Subcutaneous preadipocyte (primary cell): ENCODE measurements around the gene ARHGEF4. TPM values are rescaled to one million over a fixed set of nuclear protein-coding genes. Genes with fewer than 3 reads are reported as not detected.

Experiments
- small RNA-seq: library from RNA; depleted of rRNA; stranded (forward); fragments of <200 nt; gene quantifications from one replicate; pipeline ENCODE3, GENCODE V24; 2012
- total RNA-seq: library from RNA; depleted of rRNA; stranded (reverse); fragments of >200 nt; gene quantifications from 2 replicates; pipeline ENCODE4 v1.2.3, GENCODE V29; 2012

ARHGEF4 gene, protein sequence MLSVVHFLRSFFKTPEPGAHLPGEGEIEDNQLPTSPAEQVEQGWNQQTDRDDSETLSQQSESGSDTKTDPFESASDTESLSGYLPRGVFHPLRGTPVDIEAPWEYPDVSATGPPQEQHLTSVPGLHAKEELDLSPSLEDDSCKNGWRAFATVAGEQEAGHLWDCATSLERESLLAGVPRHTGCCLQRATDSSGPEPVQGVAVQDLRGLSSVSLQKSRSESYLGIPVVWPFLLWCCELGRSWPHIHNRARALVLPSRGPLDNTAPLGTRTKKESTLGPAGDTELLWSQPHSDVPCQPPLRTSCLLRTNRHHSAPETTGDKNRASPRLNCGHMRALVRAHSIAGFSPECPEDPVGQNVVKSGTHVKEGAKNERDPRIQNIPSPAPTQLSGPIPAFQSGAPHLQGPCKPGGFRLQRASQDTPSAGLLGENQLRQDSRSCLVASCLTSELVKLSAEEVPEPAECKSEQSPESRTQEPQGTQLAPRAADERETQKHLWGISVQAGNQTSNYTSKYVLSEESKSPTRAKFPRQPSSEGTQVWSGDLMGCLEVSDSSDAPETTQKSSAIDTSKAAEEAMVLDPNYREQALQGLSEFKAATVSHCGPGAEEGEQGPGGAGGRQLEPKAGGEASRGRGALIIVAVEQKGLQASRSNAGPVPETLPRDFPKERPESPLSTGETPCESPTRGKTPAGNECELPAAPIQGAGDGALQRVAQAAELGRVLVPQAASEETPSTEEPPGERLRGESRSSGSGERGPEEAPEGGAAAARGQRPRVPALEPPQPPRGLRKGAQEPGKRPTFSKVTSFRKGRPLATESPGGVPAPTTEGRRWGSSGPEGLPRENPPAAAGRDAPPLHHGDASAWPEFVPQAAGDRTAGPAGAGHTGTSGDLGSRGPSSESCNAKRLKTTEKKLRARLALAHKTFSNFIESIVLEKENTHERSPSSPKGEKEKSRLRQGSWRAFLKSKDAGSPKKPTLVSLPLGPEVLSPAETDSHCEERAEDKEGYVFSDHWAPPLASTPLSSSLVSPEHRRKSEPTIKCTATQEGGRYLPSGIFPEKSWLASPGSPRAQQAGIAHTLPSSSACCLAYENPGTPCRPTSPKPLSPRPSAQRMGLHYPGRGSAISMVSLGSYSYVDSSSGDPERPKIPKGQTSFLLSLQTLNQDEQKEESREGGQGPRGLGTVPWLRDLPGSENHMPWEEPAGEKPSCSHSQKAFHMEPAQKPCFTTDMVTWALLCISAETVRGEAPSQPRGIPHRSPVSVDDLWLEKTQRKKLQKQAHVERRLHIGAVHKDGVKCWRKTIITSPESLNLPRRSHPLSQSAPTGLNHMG (N-terminal part only)
- 0.98 and 2.9 TPM in 2 replicates for total RNA-seq

GRCh38 chr2:130836501-130837174 is at the start of gene ARHGEF4:
Gene ARHGEF4, plus strand, starts transcription at chr2:130836914. Its CDS starts 40 bp downstream, at chr2:130836954.

DNA sequence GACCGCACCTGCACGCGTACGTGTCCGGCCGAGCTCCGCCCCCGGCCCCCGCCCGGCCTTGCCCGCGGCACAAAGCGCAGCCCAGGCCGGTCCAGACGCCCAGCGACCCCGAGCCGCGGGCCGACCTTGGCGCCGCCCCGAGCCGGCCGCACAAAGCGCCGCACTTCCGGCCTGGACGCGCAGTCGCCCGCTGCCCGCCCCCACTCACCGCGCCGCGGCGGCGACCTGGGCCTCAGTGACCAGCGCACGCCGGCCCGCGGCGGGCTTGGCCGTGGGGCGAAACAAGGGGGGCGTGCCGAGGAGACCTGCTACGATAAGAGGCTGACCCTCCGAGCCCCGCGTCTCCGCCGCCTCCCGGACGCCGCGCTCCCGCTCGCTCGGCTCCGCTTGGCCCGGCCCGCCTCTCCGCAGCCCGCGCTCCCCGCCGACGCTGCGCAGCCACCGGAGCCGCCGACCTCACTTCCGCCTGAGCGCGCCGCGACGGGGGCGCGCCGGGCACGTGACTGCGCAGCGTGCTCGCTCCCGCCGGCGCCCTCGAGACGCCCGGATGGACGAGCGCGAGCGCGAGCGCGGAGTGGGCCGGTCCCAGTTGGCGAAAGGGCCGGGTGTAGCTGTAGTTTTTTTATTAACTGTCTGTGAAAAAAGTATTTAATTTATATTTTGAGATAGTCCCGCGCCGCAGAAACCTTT is 256.4 kb downstream of the ARHGEF4 start, which contains the start of gene FAM168B:
TSS of gene FAM168B (minus strand) at position 455 of the 690 bp plus-strand sequence. CDS start 10,814 bp downstream, outside the sequence.

Small RNA genes lying within 50 kb of the gene (small RNA-seq; reads per million reads assigned to genes)
- not detected for gene RF00423

Other genes starting within 250 kb of the ARHGEF4 start
- not detected in 2 replicates for gene CFC1, start 237.3 kb upstream of the ARHGEF4 start, total RNA-seq
- gene POTEJ, start 225.5 kb upstream of the ARHGEF4 start, total RNA-seq = not detected in 2 replicates
- gene GPR148, start 107.8 kb upstream of the ARHGEF4 start, total RNA-seq = not detected in 2 replicates
- not detected in 2 replicates for gene AMER3, start 81.4 kb upstream of the ARHGEF4 start, total RNA-seq